ENCODE results near the gene NPHS1. TPM values are rescaled to one million over a fixed set of nuclear protein-coding genes. Genes with fewer than 3 reads are reported as not detected.
A peak's percentile ranks its signal among the peaks of the same experiment; 100 is the strongest.

Gene NPHS1
- total RNA-seq, 4 donors from 2014 or later = not detected

- no peaks in the 10 kb centered on the region for H3K36me3 ChIP-seq
- intact Hi-C loops (cut with DNase I; ENCODE audit: low total_unique reads) (no loop called here), in situ Hi-C loops (cut with MboI; ENCODE audit: low pct_ligation_motif_present in 1 of 4, low pct_unique_long_range_greater_than_20kb in 1 of 4, low sequenced_read_pairs in 3 of 4) (no loop called here)
- no peak for DNase-seq
- no peak for TF ChIP-seq EP300 (IDR thresholded peaks at IDR 0.05; ENCODE audit: low read depth)
- TF ChIP-seq CTCF (IDR thresholded peaks at IDR 0.05) = no peak
- no peak for TF ChIP-seq POLR2A (IDR thresholded peaks at IDR 0.05)
- TF ChIP-seq POLR2AphosphoS5 (IDR thresholded peaks at IDR 0.05) = no peak
- no peak overlapping the region for H3K27ac ChIP-seq
- H3K4me1 ChIP-seq = peaks cover 0 to 20% (median 10%) of the 10 kb centered on the region in 4 donors
- no peak overlapping the region for H3K4me3 ChIP-seq
- H3K9me3 ChIP-seq = no peaks in the 10 kb centered on the region
- WGBS, 2 donors (ENCODE audit: low coverage in 1 of 2) = 56% methylated on average over 4 of the region's 4 CpGs; no CpG with 5 or more reads in 1 of the 2 donors
- peaks cover 90% of the 10 kb centered on the region for H3K27me3 ChIP-seq
Measured at GRCh38 chr19:35859414-35859813, 7.1 kb upstream of the NPHS1 start.

- H3K9me3 ChIP-seq = no peaks in the 10 kb centered on the region
- peaks cover 97% of the 10 kb centered on the region for H3K27me3 ChIP-seq
- peaks cover 0 to 20% (median 10%) of the 10 kb centered on the region in 4 donors for H3K4me1 ChIP-seq
- TF ChIP-seq POLR2A (IDR thresholded peaks at IDR 0.05) (no peak), POLR2AphosphoS5 (IDR thresholded peaks at IDR 0.05) (no peak), CTCF (IDR thresholded peaks at IDR 0.05) (no peak), EP300 (IDR thresholded peaks at IDR 0.05; ENCODE audit: low read depth) (no peak)
- no peak for DNase-seq
- intact Hi-C loops (cut with DNase I; ENCODE audit: low total_unique reads) (no loop called here), in situ Hi-C loops (cut with MboI; ENCODE audit: low pct_ligation_motif_present in 1 of 4, low pct_unique_long_range_greater_than_20kb in 1 of 4, low sequenced_read_pairs in 3 of 4) (no loop called here)
- no peak overlapping the region for H3K27ac ChIP-seq
- no peak overlapping the region for H3K4me3 ChIP-seq
- no peaks in the 10 kb centered on the region for H3K36me3 ChIP-seq
- WGBS, 2 donors (ENCODE audit: low coverage in 1 of 2) = 68 to 80% methylated on average over 2 to 6 of the region's 6 CpGs
Measured at GRCh38 chr19:35858311-35858710, 6.0 kb upstream of the NPHS1 start.

GRCh38 chr19:35856546-35857149 is 4.3 kb upstream of the NPHS1 start, which contains the start of gene KIRREL2:
TSS of gene KIRREL2 (plus strand) at chr19:35856911. CDS start at chr19:35857120, 209 bp downstream.
- Histone ChIP-seq H3K36me3 (no peaks in the 10 kb centered on the region), H3K4me3 (peak within 1 kb of the TSS; percentile 5 to 63 (median 29)), H3K27me3 (peaks cover 91% of the 10 kb centered on the region), H3K9me3 (no peaks in the 10 kb centered on the region), H3K4me1 (peaks cover 0 to 20% (median 10%) of the 10 kb centered on the region in 4 donors), H3K27ac (no peak within 1 kb of the TSS)
- no peak for DNase-seq
- intact Hi-C loops (cut with DNase I; ENCODE audit: low total_unique reads) = no loop called here
- no peak for TF ChIP-seq EP300 (IDR thresholded peaks at IDR 0.05; ENCODE audit: low read depth)
- TF ChIP-seq POLR2AphosphoS5 (IDR thresholded peaks at IDR 0.05) = no peak
- TF ChIP-seq CTCF (IDR thresholded peaks at IDR 0.05) = no peak
- TF ChIP-seq POLR2A (IDR thresholded peaks at IDR 0.05) = no peak
- WGBS, 2 donors (ENCODE audit: low coverage in 1 of 2) = 1% methylated on average over 42 of the region's 42 CpGs; no CpG with 5 or more reads in 1 of the 2 donors
- in situ Hi-C loops (cut with MboI; ENCODE audit: low pct_ligation_motif_present in 1 of 4, low pct_unique_long_range_greater_than_20kb in 1 of 4, low sequenced_read_pairs in 3 of 4) = no loop called here

- 45 to 49% methylated on average over 2 to 8 of the region's 8 CpGs for WGBS, 2 donors (ENCODE audit: low coverage in 1 of 2)
- Histone ChIP-seq H3K27me3 (peaks cover 87% of the 10 kb centered on the region), H3K27ac (no peak overlapping the region), H3K9me3 (no peaks in the 10 kb centered on the region), H3K4me3 (no peak overlapping the region), H3K4me1 (peaks cover 0 to 16% (median 10%) of the 10 kb centered on the region in 4 donors), H3K36me3 (no peaks in the 10 kb centered on the region)
- no peak for DNase-seq
- in situ Hi-C loops (cut with MboI; ENCODE audit: low pct_ligation_motif_present in 1 of 4, low pct_unique_long_range_greater_than_20kb in 1 of 4, low sequenced_read_pairs in 3 of 4) (no loop called here), intact Hi-C loops (cut with DNase I; ENCODE audit: low total_unique reads) (no loop called here)
- TF ChIP-seq POLR2A (IDR thresholded peaks at IDR 0.05) (no peak), EP300 (IDR thresholded peaks at IDR 0.05; ENCODE audit: low read depth) (no peak), CTCF (IDR thresholded peaks at IDR 0.05) (no peak), POLR2AphosphoS5 (IDR thresholded peaks at IDR 0.05) (no peak)
Measured at GRCh38 chr19:35853038-35853756, 893 bp upstream of the NPHS1 start.
